ENCODE results near the gene CRIP2.

CRIP2 gene

DNA sequence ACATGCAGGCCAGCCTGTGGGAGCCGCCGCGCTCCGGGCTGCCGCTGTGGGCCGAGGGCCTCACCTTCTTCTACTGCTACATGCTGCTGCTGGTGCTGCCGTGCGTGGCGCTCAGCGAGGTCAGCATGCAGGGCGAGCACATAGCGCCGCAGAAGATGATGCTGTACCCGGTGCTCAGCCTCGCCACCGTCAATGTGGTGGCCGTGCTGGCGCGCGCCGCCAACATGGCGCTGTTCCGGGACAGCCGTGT, 54.6 kb downstream of the CRIP2 start:
- TF ChIP-seq, protein P1, sequence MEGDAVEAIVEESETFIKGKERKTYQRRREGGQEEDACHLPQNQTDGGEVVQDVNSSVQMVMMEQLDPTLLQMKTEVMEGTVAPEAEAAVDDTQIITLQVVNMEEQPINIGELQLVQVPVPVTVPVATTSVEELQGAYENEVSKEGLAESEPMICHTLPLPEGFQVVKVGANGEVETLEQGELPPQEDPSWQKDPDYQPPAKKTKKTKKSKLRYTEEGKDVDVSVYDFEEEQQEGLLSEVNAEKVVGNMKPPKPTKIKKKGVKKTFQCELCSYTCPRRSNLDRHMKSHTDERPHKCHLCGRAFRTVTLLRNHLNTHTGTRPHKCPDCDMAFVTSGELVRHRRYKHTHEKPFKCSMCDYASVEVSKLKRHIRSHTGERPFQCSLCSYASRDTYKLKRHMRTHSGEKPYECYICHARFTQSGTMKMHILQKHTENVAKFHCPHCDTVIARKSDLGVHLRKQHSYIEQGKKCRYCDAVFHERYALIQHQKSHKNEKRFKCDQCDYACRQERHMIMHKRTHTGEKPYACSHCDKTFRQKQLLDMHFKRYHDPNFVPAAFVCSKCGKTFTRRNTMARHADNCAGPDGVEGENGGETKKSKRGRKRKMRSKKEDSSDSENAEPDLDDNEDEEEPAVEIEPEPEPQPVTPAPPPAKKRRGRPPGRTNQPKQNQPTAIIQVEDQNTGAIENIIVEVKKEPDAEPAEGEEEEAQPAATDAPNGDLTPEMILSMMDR (conservative IDR thresholded peaks at IDR 0.05; ENCODE audit: low read length): no peak
- no peak for DNase-seq (ENCODE audit: low read depth)
- H3K4me3 ChIP-seq (ENCODE audit: low read length): no peak overlapping the region
